Upper lobe of left lung (tissue), 4 donors: ENCODE data around the gene CYP4B1.

Source experiments
- CTCF ChIP-seq, 6 experiments: fragments of 450-650 bp in 4 of 6; fragments of 200-600 bp in 2 of 6; sonication (generic) in 2 of 6; IDR thresholded peaks; one replicate each; pipeline ENCODE4 v1.5.1; 2016 to 2019; ENCODE audit warnings: antibody characterized with exemption in 6 of 6
- EP300 ChIP-seq, 4 donors: sonication (generic); formaldehyde crosslinking; IDR thresholded peaks; one replicate each; pipeline ENCODE4 v1.5.1; 2017; ENCODE audit warnings: antibody characterized with exemption in 4 of 4, control low read depth in 2 of 4
- POLR2A ChIP-seq, 4 donors: fragments of 450-650 bp; IDR thresholded peaks; one replicate each; pipeline ENCODE4 v1.5.1; 2016 to 2017; ENCODE audit warnings: antibody characterized with exemption in 4 of 4, mild to moderate bottlenecking in 2 of 4

- TF ChIP-seq CTCF (IDR thresholded peaks at IDR 0.05) (no peak), POLR2A (IDR thresholded peaks at IDR 0.05) (no peak), EP300 (IDR thresholded peaks at IDR 0.05) (no peak)
Measured at GRCh38 chr1:46772571-46772970, 26.3 kb upstream of the CYP4B1 start.
